DND-41 (cell line): Measurements from ENCODE around the gene FARP2.

ENCODE experiments used
- EZH2 ChIP-seq: IDR thresholded peaks from 3 replicates; pipeline ENCODE4 v1.6.1; 2012; ENCODE audit warnings: borderline replicate concordance, low read depth, mild to moderate bottlenecking, moderate library complexity, low read length, inconsistent platforms; ENCODE audit not compliant: severe bottlenecking
- TF ChIP-seq, protein P1 (sequence below): IDR thresholded peaks from 2 replicates; pipeline ENCODE4 v1.5.1; 2012; ENCODE audit warnings: borderline replicate concordance, low read length, moderate library complexity, mild to moderate bottlenecking; ENCODE audit not compliant: poor library complexity, severe bottlenecking; ENCODE audit errors: extremely low read depth

DNA sequence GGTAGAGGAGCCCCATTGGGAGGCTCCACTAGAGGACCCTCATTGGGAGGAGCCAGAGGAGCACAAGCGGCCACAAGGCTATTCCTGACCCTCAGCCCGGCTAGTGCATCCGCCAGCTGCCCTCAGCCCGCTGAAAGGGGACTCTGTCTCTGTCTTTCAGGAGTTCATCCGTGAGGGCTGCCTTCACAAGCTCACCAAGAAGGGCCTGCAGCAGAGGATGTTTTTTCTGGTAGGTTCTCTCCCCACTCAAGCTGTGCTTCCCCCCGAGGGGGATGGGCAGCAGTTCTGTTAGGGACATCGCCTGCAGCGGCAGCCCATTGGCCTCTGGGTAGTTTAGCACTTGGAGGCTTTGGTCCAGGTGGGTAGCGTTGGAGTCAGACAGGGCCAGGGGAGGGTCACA, 127.2 kb downstream of the FARP2 start:
- TF ChIP-seq, protein P1, sequence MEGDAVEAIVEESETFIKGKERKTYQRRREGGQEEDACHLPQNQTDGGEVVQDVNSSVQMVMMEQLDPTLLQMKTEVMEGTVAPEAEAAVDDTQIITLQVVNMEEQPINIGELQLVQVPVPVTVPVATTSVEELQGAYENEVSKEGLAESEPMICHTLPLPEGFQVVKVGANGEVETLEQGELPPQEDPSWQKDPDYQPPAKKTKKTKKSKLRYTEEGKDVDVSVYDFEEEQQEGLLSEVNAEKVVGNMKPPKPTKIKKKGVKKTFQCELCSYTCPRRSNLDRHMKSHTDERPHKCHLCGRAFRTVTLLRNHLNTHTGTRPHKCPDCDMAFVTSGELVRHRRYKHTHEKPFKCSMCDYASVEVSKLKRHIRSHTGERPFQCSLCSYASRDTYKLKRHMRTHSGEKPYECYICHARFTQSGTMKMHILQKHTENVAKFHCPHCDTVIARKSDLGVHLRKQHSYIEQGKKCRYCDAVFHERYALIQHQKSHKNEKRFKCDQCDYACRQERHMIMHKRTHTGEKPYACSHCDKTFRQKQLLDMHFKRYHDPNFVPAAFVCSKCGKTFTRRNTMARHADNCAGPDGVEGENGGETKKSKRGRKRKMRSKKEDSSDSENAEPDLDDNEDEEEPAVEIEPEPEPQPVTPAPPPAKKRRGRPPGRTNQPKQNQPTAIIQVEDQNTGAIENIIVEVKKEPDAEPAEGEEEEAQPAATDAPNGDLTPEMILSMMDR: no peak
- TF ChIP-seq EZH2: no peak
